ENCODE data around the gene HSPA2.
"Not testable (repeated sequence)": the region's sequence is repeated elsewhere in the genome, so short reads cannot be mapped to it uniquely, and the experiment has no call there.

Gene HSPA2

DNA sequence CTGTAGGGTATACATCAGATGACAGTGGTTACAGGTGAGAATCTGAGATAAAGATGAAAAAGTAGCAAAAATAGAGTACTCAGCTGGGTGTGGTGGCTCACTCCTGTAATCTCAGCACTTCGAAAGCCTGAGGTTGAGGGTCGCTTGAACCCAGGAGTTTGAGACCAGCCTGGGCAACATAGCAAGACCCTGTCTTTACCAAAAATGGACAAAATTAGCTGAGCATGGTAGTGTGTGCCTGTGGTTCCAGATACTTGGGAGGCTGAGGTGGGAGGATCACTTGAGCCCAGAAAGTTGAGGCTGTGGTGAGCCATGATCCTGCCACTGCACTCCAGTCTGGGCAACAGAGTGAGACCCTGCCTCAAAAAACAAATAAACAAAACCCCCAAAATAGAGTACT is 17.7 kb downstream of the HSPA2 start:
- DNase-seq (ENCODE audit: low read depth in 3 of 3, low spot score in 1 of 3), result not testable (repeated sequence)

DNA sequence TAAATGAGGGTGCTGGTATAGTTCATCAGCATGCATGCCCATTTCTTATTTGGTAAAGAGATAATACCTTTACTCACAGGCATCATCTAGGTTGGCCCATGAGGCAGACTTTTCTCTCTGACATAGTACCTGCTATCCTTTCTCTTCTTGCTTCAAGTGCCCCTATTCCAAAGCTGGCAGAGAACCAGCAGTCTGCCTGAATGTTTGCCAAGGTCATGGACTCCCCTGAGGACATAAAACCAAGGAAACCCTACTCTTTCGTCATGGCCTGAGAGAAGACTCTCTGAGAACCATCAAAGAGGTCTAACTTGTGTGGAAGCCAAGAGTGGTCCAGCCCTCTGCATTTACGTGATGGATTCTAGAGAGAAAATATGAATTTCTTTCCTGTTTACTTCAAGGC is 21.1 kb downstream of the HSPA2 start:
- DNase-seq (ENCODE audit: low read depth in 3 of 3, low spot score in 1 of 3), result no peak

GRCh38 chr14:64562436-64562835 is 21.9 kb downstream of the HSPA2 start:
- DNase-seq (ENCODE audit: low read depth in 3 of 3, low spot score in 1 of 3), result no peak

DNA sequence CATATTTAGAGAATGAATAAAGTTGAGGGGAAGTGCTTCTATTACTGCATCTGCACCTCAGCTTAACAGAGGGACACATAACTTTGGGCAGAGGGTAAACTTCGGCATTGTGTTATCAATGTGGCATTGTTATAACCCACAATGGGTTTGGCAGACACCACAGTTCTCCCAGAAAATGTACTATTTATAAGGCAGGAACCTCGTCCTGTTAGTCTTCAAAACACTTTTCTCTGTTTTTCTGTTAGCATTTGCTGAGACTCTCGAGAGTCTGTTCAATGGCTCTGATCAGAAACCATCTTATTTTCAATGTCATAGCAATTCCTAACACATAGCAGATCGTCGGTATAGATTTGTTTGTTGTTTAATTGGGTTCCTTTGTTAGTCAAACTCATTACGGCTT is 23.2 kb downstream of the HSPA2 start:
- DNase-seq (ENCODE audit: low read depth in 3 of 3, low spot score in 1 of 3), result no peak

DNA sequence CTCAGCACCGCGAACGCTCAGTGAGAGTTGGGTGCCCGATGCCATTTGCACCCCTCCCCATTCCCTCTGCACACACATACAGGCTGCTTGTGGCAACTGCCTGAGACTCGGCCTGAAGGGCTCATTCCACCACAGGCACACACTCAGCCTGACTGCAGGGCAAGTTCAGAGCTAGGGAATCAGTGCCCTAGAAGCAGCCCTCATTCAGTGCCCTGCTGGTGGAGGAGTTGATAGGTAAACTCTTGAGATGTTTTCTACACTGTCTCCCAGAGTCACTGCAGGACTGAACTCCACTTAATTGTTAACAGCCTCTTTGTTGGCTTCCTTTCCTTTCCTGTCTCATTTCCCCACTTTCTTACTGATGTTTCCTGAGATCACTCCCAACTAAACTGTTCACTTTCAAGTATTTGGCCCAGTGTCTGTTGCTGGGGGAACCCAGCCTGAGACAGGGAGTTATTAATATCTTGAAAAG is 26.1 kb downstream of the HSPA2 start:
- DNase-seq (ENCODE audit: low read depth in 3 of 3, low spot score in 1 of 3), result no peak

GRCh38 chr14:64569138-64569631 is 28.6 kb downstream of the HSPA2 start:
- no peak for DNase-seq (ENCODE audit: low read depth in 3 of 3, low spot score in 1 of 3)

- not testable (repeated sequence) for DNase-seq (ENCODE audit: low read depth in 3 of 3, low spot score in 1 of 3)
Measured at GRCh38 chr14:64569646-64570045, 29.1 kb downstream of the HSPA2 start.

DNA sequence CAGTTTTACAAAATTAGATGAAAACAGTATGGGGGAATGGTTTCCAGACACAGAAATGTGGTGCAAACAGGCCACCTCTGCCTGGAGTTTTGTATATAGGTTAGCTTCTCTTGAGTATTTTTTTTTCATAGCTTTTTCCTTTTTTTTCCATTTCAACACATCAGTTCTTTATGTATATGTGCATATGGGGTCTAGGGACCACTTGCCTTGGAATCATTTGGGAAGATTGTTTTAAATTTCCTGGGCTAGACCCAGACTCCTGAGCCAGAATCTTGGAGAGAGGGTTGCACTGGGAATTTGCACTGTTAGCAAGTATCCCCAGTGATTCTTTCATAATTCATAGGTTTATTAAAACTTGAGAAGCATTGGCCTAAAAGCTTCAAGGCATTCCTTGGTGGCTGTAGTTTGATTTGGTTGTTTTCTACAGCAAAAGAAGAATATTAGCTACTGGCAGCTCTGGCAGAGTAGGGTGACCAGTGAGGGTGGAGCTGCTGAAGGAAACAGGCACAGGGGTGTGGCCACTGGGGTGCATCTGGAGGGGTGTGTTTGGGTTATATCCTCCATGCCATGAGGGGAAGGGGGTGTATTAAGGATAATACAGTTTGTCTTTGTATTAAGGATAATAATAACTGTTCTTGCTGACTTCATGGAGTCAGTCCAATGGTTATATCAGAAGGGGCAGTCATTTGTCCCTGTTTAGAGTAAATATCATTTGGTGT is 32.0 kb downstream of the HSPA2 start:
- DNase-seq (ENCODE audit: low read depth in 3 of 3, low spot score in 1 of 3), result no peak

DNA sequence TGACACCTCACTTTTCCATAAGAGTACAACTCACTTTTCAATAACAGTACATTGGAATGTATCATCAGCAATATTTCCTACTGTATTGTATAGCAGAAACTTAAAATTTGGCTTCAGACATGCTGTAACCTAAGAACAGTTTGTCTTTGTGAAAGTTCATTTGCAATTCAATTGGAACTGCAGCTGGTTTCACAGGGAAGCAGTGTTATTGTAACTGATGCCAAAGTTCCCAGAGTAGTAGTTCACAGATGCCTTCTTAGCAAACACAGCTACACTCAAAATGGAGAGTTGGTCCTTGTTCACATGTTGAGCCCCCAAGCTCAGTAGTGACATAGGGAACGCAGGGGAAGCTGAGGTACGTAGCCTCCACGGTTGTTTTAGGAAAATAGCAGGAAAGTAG is 32.6 kb downstream of the HSPA2 start:
- no peak for DNase-seq (ENCODE audit: low read depth in 3 of 3, low spot score in 1 of 3)

GRCh38 chr14:64574371-64575107 is 34.0 kb downstream of the HSPA2 start:
- DNase-seq (ENCODE audit: low read depth in 3 of 3, low spot score in 1 of 3), result no peak

DNA sequence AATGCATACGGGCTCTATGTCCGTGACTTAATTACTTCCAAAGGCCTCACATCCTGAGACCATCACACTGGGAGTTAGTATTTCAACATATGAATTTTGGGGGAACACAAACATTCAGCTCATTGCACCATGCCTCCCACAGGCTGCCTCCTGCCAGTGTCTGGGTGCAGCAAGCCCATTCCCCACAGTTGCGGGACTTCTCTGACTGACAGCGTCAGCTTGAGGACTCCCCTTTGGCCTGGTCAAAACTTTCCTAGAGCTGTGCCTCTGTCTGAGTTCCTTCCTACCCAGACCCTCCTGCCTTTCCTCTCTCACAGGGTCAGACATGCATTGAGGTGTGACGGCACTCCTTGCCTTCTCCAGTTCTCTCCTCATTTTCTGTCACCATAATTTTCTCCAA is 36.7 kb downstream of the HSPA2 start:
- DNase-seq (ENCODE audit: low read depth in 3 of 3, low spot score in 1 of 3), result no peak

DNA sequence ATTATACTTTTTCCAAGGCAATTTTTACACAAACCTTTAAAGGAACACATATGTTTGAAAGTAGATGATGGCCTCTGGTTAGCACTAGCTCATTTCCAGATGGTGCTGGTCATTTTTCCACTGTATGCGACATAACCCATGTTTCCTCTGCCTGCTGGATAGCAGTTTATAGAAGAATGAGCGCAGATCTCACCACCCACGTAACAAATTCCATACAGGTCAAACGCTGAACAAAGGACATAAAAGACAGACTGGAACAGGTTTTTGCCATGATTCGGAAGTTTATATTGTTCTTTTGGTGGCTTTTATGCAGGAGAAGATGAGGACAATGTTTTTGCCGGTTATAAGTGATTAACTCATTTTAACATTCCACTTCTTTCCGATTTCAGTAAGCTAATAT is 39.9 kb downstream of the HSPA2 start:
- DNase-seq (ENCODE audit: low read depth in 3 of 3, low spot score in 1 of 3), result no peak

DNA sequence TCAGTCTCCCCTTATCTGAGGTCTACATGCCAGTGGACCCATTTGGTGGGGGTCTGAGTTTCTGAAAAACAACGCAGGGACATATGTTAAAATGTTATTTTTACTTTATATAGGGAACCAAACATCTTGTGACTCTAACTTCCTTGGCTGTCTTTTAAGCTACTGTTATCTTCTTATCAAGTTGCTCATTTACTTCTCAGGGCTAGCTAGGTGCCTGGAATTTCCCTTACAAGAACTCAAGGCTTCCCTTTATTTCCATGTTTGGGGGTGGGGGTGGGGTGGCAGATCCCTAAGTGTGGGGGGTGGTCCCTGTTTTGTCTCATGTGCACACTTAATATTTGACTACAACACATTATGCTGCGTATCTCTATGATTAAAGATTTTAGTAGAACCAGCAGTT is 40.8 kb downstream of the HSPA2 start:
- no peak for DNase-seq (ENCODE audit: low read depth in 3 of 3, low spot score in 1 of 3)

- DNase-seq (ENCODE audit: low read depth in 3 of 3, low spot score in 1 of 3), result no peak
Measured at GRCh38 chr14:64581817-64582216, 41.3 kb downstream of the HSPA2 start.

GRCh38 chr14:64584190-64584589 is 43.6 kb downstream of the HSPA2 start:
- DNase-seq (ENCODE audit: low read depth in 3 of 3, low spot score in 1 of 3), result no peak

- no peak for DNase-seq (ENCODE audit: low read depth in 3 of 3, low spot score in 1 of 3)
Measured at GRCh38 chr14:64591809-64592208, 51.3 kb downstream of the HSPA2 start.

Measured in stimulated activated CD4-positive, alpha-beta T cell treated with anti-CD3 and anti-CD28 coated beads, TNF-alpha, amount 100 ng/mL, for 1 hour (primary cell).